Right atrium auricular region (tissue), 2 donors: ENCODE data around the gene DNAH9. TPM values are rescaled to one million over a fixed set of nuclear protein-coding genes. Genes with fewer than 3 reads are reported as not detected.

Experiments used
- DNase-seq: peaks from one replicate; pipeline ENCODE4 v3.0.0-alpha.2; 2019; ENCODE audit warnings: low spot score
- H3K27ac ChIP-seq, 2 donors: fragments of 200-600 bp; sonication (generic); 1 replicate in 1 of 2; 2 replicates in 1 of 2; pipeline ENCODE4 v1.5.1; 2016 to 2019
- H3K27me3 ChIP-seq, 2 donors: fragments of 200-600 bp; sonication (generic); one replicate each; pipeline versions ENCODE4 v1.5.1 to v1.6.0; 2017 to 2019
- H3K36me3 ChIP-seq: fragments of 200-600 bp; sonication (generic); one replicate; pipeline ENCODE4 v1.5.1; 2016
- H3K4me1 ChIP-seq, 2 donors: fragments of 200-600 bp; sonication (generic); one replicate each; pipeline versions ENCODE4 v1.5.1 to v1.6.0; 2017 to 2019
- H3K4me3 ChIP-seq, 2 donors: fragments of 200-600 bp; sonication (generic); 1 replicate in 1 of 2; 2 replicates in 1 of 2; pipeline ENCODE4 v1.5.1; 2017 to 2019; ENCODE audit warnings: mild to moderate bottlenecking in 1 of 2, moderate library complexity in 1 of 2
- H3K9me3 ChIP-seq, 2 donors: fragments of 200-600 bp; sonication (generic); one replicate each; pipeline ENCODE4 v1.5.1; 2019
- total RNA-seq, 2 donors: library from RNA; depleted of rRNA; stranded (reverse); fragments of >200 nt; gene quantifications; one replicate each; pipeline ENCODE4 v1.1.0, GENCODE V29; 2016
- TF ChIP-seq, protein P1 (sequence below), 2 donors: fragments of 200-600 bp; sonication (generic); IDR thresholded peaks; one replicate each; pipeline ENCODE4 v1.5.1; 2019; ENCODE audit warnings: antibody characterized with exemption in 2 of 2

Gene DNAH9
- total RNA-seq, 2 donors from 2014 or later, result 0.63 TPM; not detected in 1

DNA sequence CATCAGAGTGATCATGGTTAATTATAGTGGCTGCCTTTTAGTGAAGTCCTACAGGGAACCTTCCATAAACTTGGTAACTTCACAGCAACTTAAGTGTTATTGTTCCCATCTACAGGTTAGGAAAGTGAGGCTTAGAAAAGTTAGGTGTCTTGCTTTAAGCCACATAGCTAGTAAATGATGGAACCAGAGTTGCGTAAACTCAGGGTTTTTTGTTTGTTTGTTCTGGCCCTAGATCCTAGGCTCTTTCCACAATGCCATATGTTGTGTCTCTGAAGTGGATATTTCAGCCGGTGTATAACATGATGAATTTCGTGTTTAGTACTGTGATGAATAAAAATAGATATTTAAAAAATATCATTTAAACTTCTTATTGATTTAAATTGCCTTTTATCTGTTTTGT is 27.6 kb downstream of the DNAH9 start:
- Histone ChIP-seq H3K36me3 (no peaks in the 10 kb centered on the region), H3K4me3 (no peak overlapping the region), H3K27ac (no peak overlapping the region), H3K27me3 (no peaks in the 10 kb centered on the region), H3K9me3 (no peaks in the 10 kb centered on the region), H3K4me1 (no peaks in the 10 kb centered on the region)
- TF ChIP-seq, protein P1, sequence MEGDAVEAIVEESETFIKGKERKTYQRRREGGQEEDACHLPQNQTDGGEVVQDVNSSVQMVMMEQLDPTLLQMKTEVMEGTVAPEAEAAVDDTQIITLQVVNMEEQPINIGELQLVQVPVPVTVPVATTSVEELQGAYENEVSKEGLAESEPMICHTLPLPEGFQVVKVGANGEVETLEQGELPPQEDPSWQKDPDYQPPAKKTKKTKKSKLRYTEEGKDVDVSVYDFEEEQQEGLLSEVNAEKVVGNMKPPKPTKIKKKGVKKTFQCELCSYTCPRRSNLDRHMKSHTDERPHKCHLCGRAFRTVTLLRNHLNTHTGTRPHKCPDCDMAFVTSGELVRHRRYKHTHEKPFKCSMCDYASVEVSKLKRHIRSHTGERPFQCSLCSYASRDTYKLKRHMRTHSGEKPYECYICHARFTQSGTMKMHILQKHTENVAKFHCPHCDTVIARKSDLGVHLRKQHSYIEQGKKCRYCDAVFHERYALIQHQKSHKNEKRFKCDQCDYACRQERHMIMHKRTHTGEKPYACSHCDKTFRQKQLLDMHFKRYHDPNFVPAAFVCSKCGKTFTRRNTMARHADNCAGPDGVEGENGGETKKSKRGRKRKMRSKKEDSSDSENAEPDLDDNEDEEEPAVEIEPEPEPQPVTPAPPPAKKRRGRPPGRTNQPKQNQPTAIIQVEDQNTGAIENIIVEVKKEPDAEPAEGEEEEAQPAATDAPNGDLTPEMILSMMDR (IDR thresholded peaks at IDR 0.05), result no peak
- no peak for DNase-seq

DNA sequence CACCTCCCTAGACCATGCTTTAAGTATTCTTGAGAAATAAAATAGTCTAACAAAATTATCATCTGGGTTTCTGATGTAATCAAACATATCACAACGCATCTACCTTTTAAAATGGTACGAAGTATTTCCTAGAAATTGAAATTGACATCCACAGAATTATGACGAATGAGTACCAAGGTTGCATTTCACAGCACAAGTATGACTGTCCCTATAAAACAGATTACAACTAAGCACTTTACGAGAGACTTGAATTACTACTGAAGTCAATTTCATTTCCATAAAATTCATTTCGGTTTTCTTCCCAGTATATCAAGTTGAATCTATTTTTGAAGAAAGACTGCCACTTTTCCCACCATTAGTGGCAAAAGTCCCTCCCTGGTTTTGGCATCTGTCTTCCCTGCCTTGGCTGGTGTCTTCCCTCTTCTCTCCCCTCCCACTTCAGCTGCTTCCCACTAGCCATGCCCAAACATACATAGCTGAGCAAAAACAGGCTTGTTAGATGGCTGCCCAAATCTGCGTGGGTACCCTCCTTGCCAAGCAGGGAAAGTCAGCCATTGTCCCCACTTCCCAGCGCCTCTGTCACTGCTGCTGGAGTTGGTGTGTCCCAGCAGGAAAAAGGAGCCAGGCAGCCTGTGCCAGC is 29.2 kb downstream of the DNAH9 start:
- Histone ChIP-seq H3K36me3 (no peaks in the 10 kb centered on the region), H3K4me3 (no peak overlapping the region), H3K27me3 (no peaks in the 10 kb centered on the region), H3K27ac (no peak overlapping the region), H3K4me1 (no peaks in the 10 kb centered on the region), H3K9me3 (no peaks in the 10 kb centered on the region)
- TF ChIP-seq, protein P1 (IDR thresholded peaks at IDR 0.05), result no peak
- DNase-seq, result no peak

DNA sequence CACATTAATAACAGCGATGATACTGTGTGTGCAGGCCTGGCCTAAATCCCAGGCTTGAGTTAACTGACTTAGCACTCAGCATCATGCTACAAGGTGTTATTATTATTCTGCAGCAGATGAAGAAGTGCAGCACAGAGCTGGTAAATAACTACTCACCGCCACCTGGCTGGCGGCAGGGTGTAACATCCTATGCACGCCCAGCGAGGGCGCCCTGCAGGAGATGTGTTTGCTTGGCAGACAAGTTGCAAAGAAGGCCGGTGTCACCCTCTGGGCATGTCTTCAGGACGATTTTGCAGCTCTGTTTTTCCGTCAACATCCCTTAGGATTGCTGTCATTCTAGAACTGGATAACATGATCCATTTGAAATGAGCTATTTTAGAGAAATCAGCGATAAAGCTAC is 30.1 kb downstream of the DNAH9 start:
- Histone ChIP-seq H3K4me3 (no peak overlapping the region), H3K9me3 (no peaks in the 10 kb centered on the region), H3K27ac (no peak overlapping the region), H3K4me1 (no peaks in the 10 kb centered on the region), H3K36me3 (no peaks in the 10 kb centered on the region), H3K27me3 (no peaks in the 10 kb centered on the region)
- TF ChIP-seq, protein P1 (IDR thresholded peaks at IDR 0.05), result no peak
- no peak for DNase-seq

DNA sequence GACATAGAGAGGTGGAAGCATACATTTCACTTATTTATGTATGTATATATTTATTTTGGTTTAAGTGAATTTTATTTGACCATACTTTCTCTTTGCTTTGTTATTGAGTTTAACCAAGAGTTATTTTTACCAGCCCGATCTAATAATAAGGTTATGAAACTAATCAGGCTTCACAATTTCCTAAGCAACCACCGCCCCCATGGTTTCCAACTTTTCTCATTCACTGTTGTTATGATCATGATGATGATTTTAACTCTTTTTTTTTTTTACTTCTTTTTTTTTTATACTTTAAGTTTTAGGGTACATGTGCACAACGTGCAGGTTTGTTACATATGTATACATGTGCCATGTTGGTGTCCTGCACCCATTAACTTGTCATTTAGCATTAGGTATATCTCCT is 30.6 kb downstream of the DNAH9 start:
- Histone ChIP-seq H3K4me3 (no peak overlapping the region), H3K4me1 (no peaks in the 10 kb centered on the region), H3K27me3 (no peaks in the 10 kb centered on the region), H3K9me3 (no peaks in the 10 kb centered on the region), H3K36me3 (no peaks in the 10 kb centered on the region), H3K27ac (no peak overlapping the region)
- DNase-seq, result no peak
- TF ChIP-seq, protein P1 (IDR thresholded peaks at IDR 0.05), result no peak

DNA sequence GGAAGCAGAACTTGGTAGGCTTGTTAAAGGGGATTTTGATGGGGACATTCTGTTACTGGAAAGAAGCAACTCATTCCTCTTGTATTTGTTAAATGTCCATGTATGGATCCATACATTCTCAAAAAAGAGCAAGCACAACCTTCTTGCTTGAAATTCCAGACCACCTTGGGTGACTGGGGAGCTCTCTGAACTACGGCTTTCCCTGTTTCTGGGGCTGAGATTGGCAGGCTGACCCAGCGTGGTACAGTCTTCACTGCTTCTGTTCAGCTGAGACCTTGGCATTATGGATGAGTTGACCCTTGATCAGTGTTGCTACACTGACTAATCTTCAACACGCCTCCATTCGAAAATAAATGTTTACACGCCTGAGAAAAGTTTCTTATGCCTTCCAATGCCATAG is 38.5 kb downstream of the DNAH9 start:
- TF ChIP-seq, protein P1 (IDR thresholded peaks at IDR 0.05), result no peak
- Histone ChIP-seq H3K4me1 (no peaks in the 10 kb centered on the region), H3K9me3 (no peaks in the 10 kb centered on the region), H3K27me3 (no peaks in the 10 kb centered on the region), H3K36me3 (no peaks in the 10 kb centered on the region), H3K27ac (no peak overlapping the region), H3K4me3 (no peak overlapping the region)
- no peak for DNase-seq

DNA sequence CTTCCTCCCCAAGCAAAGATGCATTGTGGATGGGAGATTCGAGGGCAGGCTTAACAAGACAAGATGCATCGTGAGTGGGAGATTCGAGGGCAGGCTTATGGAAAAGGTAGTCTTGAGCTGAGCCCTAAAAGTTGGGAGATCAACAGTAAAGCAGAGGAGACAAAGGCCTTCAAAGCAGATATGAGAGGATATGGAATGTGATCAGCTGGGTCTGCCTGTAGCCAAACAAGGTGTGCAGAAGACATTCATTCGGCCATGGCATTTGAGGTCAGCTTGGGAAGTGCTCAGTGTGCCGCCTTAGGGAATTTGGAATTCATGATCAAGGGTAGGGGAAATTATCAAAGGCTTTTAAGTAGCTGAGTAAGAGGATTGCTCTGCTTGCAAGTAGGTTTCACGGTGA is 39.5 kb downstream of the DNAH9 start:
- TF ChIP-seq, protein P1 (IDR thresholded peaks at IDR 0.05), result no peak
- Histone ChIP-seq H3K9me3 (no peaks in the 10 kb centered on the region), H3K27ac (no peak overlapping the region), H3K36me3 (no peaks in the 10 kb centered on the region), H3K4me3 (no peak overlapping the region), H3K4me1 (no peaks in the 10 kb centered on the region), H3K27me3 (no peaks in the 10 kb centered on the region)
- no peak for DNase-seq
